Endothelial cell of umbilical vein (primary cell): ENCODE data around the gene SCML2. TPM values are rescaled to one million over a fixed set of nuclear protein-coding genes. Genes with fewer than 3 reads are reported as not detected.
"Not testable (repeated sequence)": the region's sequence is repeated elsewhere in the genome, so short reads cannot be mapped to it uniquely, and the experiment has no call there.

Experiments used
- BruUV-seq: library from RNA; stranded (reverse); fragments of 400-500 nt; replicated peaks from 2 replicates; lab custom pipeline; 2021; lab: Mats Ljungman, UMichigan
- CTCF ChIA-PET: fragments of 300-600, 350-600 bp; sonication (Branson Sonifier 250); formaldehyde crosslinking; loops from one replicate; lab custom pipeline; 2021; ENCODE audit warnings: antibody characterized with exemption, inconsistent platforms; lab: Charles Lee
- POLR2A ChIA-PET: fragments of 300-600, 350-600 bp; sonication (Branson Sonifier 250); formaldehyde crosslinking; loops from one replicate; lab custom pipeline; 2021; ENCODE audit warnings: antibody characterized with exemption, inconsistent platforms; lab: Charles Lee
- DNase-seq: peaks from one replicate; pipeline ENCODE4 v3.0.0-alpha.2; 2011; ENCODE audit warnings: low read depth, low spot score
- FAIRE-seq: peaks from 2 replicates; lab custom pipeline; 2011; peaks lifted over from hg19 to GRCh38; lab: Jason Lieb, UNC
- H2AFZ ChIP-seq: 2 replicates; pipeline ENCODE4 v1.6.0; 2012; ENCODE audit warnings: low read depth, low read length, control low read depth, inconsistent platforms
- H3K27ac ChIP-seq: 2 replicates; pipeline ENCODE4 v1.5.1; 2011; ENCODE audit warnings: low read depth, mild to moderate bottlenecking, control low read depth, low read length, moderate library complexity; ENCODE audit not compliant: insufficient read depth
- H3K27me3 ChIP-seq, 2 experiments: 2 replicates each; pipeline versions ENCODE4 v1.6.0 to v1.6.1; 2011; ENCODE audit warnings: low read length in 2 of 2, mixed read lengths in 1 of 2; ENCODE audit not compliant: control insufficient read depth in 2 of 2, insufficient read depth in 2 of 2
- H3K36me3 ChIP-seq, 2 experiments: 2 replicates in 1 of 2; 3 replicates in 1 of 2; pipeline ENCODE4 v1.5.1; 2011; ENCODE audit warnings: low read length in 2 of 2, mild to moderate bottlenecking in 1 of 2, moderate library complexity in 1 of 2; ENCODE audit not compliant: control insufficient read depth in 2 of 2, insufficient read depth in 2 of 2; ENCODE audit errors: extremely low read depth in 1 of 2
- H3K4me1 ChIP-seq: 3 replicates; pipeline ENCODE4 v1.5.1; 2011; ENCODE audit warnings: mild to moderate bottlenecking, low read length; ENCODE audit not compliant: control insufficient read depth, insufficient read depth; ENCODE audit errors: extremely low read depth
- H3K4me2 ChIP-seq: 2 replicates; pipeline ENCODE4 v1.6.1; 2011; ENCODE audit warnings: low read length, control low read depth, mixed read lengths; ENCODE audit not compliant: insufficient read depth
- H3K4me3 ChIP-seq, 3 experiments: fragments of 200-600 bp in 1 of 3; sonication (generic), shearing (Covaris generic) in 1 of 3; replicated peaks in 1 of 3; 2 replicates each; pipeline ENCODE4 v1.5.1; 2011 to 2016; ENCODE audit warnings: control low read depth in 3 of 3, low read length in 3 of 3, mild to moderate bottlenecking in 2 of 3, inconsistent platforms in 1 of 3, low read depth in 1 of 3, moderate library complexity in 1 of 3; ENCODE audit not compliant: insufficient read depth in 1 of 3
- H3K79me2 ChIP-seq: 2 replicates; pipeline ENCODE4 v1.6.0; 2012; ENCODE audit warnings: low read length, inconsistent platforms; ENCODE audit not compliant: control insufficient read depth, insufficient read depth
- H3K9ac ChIP-seq: replicated peaks from 2 replicates; pipeline ENCODE3; 2011; ENCODE audit warnings: low read length, control low read depth; ENCODE audit not compliant: insufficient read depth; ENCODE audit errors: extremely low read depth
- H3K9me1 ChIP-seq: replicated peaks from 3 replicates; pipeline ENCODE4 v1.6.0; 2011; ENCODE audit warnings: mild to moderate bottlenecking, low read length; ENCODE audit not compliant: control insufficient read depth, insufficient read depth; ENCODE audit errors: extremely low read depth
- H3K9me3 ChIP-seq: replicated peaks from 2 replicates; pipeline ENCODE4 v1.5.1; 2012; ENCODE audit warnings: low read length, inconsistent platforms; ENCODE audit not compliant: control insufficient read depth, insufficient read depth
- H4K20me1 ChIP-seq: replicated peaks from 2 replicates; pipeline ENCODE3; 2011; ENCODE audit warnings: mild to moderate bottlenecking, low read length; ENCODE audit not compliant: control insufficient read depth, insufficient read depth; ENCODE audit errors: extremely low read depth
- EZH2 ChIP-seq: IDR thresholded peaks from 2 replicates; pipeline ENCODE4 v1.6.1; 2012; ENCODE audit warnings: borderline replicate concordance, low read depth, mild to moderate bottlenecking, moderate library complexity, low read length, inconsistent platforms; ENCODE audit not compliant: severe bottlenecking
- FOS ChIP-seq: IDR thresholded peaks from 2 replicates; pipeline ENCODE4 v1.6.1; 2011; ENCODE audit warnings: mild to moderate bottlenecking, low read length, moderate library complexity, borderline replicate concordance; ENCODE audit not compliant: insufficient read depth
- GATA2 ChIP-seq: IDR thresholded peaks from 2 replicates; pipeline ENCODE4 v1.7.0; 2011; ENCODE audit warnings: low read depth, mild to moderate bottlenecking, moderate library complexity, mixed read lengths, low read length; ENCODE audit not compliant: insufficient read length, insufficient read depth
- JUN ChIP-seq: IDR thresholded peaks from 2 replicates; pipeline ENCODE4 v1.6.1; 2011; ENCODE audit warnings: borderline replicate concordance, low read depth; ENCODE audit not compliant: insufficient read length, insufficient read depth
- MAX ChIP-seq: IDR thresholded peaks from 2 replicates; pipeline ENCODE4 v1.6.1; 2011; ENCODE audit not compliant: insufficient read depth, insufficient read length
- MYC ChIP-seq: IDR thresholded peaks from one replicate; pipeline ENCODE4 v1.6.1; 2011; ENCODE audit warnings: mild to moderate bottlenecking, low read depth, low read length
- POLR2A ChIP-seq: IDR thresholded peaks from 2 replicates; pipeline ENCODE4 v1.6.1; 2012; ENCODE audit warnings: low read depth, mild to moderate bottlenecking, control low read depth, low read length
- POLR2AphosphoS5 ChIP-seq: IDR thresholded peaks from 2 replicates; pipeline ENCODE4 v1.6.1; 2012; ENCODE audit warnings: low read depth, mild to moderate bottlenecking, control low read depth, low read length, moderate library complexity; ENCODE audit not compliant: insufficient read depth
- dilution Hi-C: fragments of 300-500 bp; cut with MboI; formaldehyde crosslinking; loops from one replicate; pipeline ENCODE4 v1.15.0; 2019; ENCODE audit warnings: low sequenced_read_pairs; ENCODE audit not compliant: extremely low pct_ligation_motif_present
- intact Hi-C: fragments of 100-400 bp; cut with micrococcal nuclease; formaldehyde crosslinking; loops from one replicate; pipeline ENCODE4 v1.10.0; 2022
- polyA plus RNA-seq, 4 experiments: library from polyadenylated mRNA; depleted of rRNA in 3 of 4; stranded (reverse) in 3 of 4; unstranded in 1 of 4; fragments of >200 nt; gene quantifications; 2 replicates each; pipeline versions ENCODE4 v1.2.1 to v1.2.3, GENCODE V29; 2011 to 2012; ENCODE audit warnings: missing spikeins in 1 of 4
- total RNA-seq: library from RNA; stranded (reverse); gene quantifications from 2 replicates; pipeline ENCODE4 v1.2.3, GENCODE V29; 2021
- TF ChIP-seq, protein P1 (sequence below), 2 donors: IDR thresholded peaks; 1 replicate in 1 of 2; 2 replicates in 1 of 2; pipeline ENCODE4 v1.5.1; 2011; ENCODE audit warnings: low read length in 2 of 2, mild to moderate bottlenecking in 2 of 2, moderate library complexity in 2 of 2, control low read depth in 1 of 2, inconsistent platforms in 1 of 2, low read depth in 1 of 2; ENCODE audit not compliant: insufficient read depth in 1 of 2; ENCODE audit errors: extremely low read depth in 1 of 2

The SCML2 gene
- total and polyA plus RNA-seq, 2 donors (not counting 3 experiments of a cell fraction or from before 2014, with no cell fraction given), result 1.4 to 2.7 TPM

DNA sequence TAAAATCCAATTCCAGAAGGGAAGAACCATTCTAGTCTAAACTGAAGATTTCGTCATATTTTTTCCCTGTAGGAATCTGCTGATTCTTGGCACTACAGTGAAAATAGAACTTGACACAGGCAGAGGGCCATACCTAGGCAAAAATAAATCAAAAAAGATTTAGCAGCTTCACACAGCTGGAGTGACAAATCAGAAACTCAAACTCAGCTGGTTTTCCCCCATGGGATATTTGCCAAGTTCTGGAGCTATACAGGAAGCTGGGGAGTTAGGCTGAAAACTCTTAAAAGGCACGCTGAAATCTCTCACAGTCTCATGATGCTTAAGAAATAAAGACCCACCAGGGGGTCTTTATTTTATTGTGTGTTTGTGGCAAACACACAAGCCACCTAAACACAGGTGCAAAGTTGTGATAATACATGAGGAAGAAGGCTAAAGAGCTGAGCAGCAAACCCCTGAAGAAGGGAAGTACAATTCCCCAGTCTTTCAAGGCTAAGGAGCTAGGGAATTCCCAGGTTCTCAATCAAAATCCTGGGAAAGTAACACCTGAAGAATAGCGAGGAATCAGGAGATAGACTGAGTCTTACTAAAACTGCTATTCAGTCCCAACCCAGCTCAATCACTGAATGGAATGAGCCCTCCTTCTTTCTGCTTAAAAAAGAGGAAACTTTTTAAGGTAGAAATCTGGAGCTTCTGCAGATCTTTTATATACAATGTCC is 101.7 kb downstream of the SCML2 start:
- H3K9me3 ChIP-seq, result no peaks in the 10 kb centered on the region
- H3K36me3 ChIP-seq, result no peaks in the 10 kb centered on the region
- H3K27ac ChIP-seq, result no peak overlapping the region
- dilution Hi-C loops, result no loop called here
- H4K20me1 ChIP-seq, result no peaks in the 10 kb centered on the region
- CTCF ChIA-PET, result no interaction called here
- no peak overlapping the region for H2AFZ ChIP-seq
- no peaks in the 10 kb centered on the region for H3K27me3 ChIP-seq
- no peak overlapping the region for H3K9ac ChIP-seq
- H3K4me3 ChIP-seq, result no peak overlapping the region
- no peak overlapping the region for H3K4me2 ChIP-seq
- POLR2A ChIA-PET, result no interaction called here
- TF ChIP-seq FOS (no peak), POLR2A (no peak), POLR2AphosphoS5 (no peak), EZH2 (no peak), MAX (no peak), MYC (no peak), JUN (no peak), GATA2 (no peak)
- TF ChIP-seq, protein P1, sequence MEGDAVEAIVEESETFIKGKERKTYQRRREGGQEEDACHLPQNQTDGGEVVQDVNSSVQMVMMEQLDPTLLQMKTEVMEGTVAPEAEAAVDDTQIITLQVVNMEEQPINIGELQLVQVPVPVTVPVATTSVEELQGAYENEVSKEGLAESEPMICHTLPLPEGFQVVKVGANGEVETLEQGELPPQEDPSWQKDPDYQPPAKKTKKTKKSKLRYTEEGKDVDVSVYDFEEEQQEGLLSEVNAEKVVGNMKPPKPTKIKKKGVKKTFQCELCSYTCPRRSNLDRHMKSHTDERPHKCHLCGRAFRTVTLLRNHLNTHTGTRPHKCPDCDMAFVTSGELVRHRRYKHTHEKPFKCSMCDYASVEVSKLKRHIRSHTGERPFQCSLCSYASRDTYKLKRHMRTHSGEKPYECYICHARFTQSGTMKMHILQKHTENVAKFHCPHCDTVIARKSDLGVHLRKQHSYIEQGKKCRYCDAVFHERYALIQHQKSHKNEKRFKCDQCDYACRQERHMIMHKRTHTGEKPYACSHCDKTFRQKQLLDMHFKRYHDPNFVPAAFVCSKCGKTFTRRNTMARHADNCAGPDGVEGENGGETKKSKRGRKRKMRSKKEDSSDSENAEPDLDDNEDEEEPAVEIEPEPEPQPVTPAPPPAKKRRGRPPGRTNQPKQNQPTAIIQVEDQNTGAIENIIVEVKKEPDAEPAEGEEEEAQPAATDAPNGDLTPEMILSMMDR (IDR thresholded peaks at IDR 0.05; ENCODE audit: extremely low read depth in 1 of 2, insufficient read depth in 1 of 2, low read depth in 1 of 2, low read length in 2 of 2), result no peak
- no peaks in the 10 kb centered on the region for H3K79me2 ChIP-seq
- H3K9me1 ChIP-seq, result no peaks in the 10 kb centered on the region
- no peaks in the 10 kb centered on the region for H3K4me1 ChIP-seq
- peak; percentile 15 for DNase-seq
- intact Hi-C loops, result no loop called here
- FAIRE-seq, result no peak
- BruUV-seq, result no TSS peak

- POLR2A ChIA-PET, H3K4me1 ChIP-seq, H3K4me2 ChIP-seq, H4K20me1 ChIP-seq, H3K27ac ChIP-seq, H3K9me1 ChIP-seq, CTCF ChIA-PET, H3K79me2 ChIP-seq, H3K36me3 ChIP-seq, dilution Hi-C loops, BruUV-seq, H3K9ac ChIP-seq, H3K9me3 ChIP-seq, H3K4me3 ChIP-seq, FAIRE-seq, H2AFZ ChIP-seq, intact Hi-C loops, DNase-seq, H3K27me3 ChIP-seq: not testable (repeated sequence)
Observed at GRCh38 chrX:18229646-18230045, 124.8 kb downstream of the SCML2 start.
